ENCODE results near the gene MAPK14.
"Not testable (repeated sequence)": the region's sequence is repeated elsewhere in the genome, so short reads cannot be mapped to it uniquely, and the experiment has no call there.

- TF ChIP-seq, protein P1, sequence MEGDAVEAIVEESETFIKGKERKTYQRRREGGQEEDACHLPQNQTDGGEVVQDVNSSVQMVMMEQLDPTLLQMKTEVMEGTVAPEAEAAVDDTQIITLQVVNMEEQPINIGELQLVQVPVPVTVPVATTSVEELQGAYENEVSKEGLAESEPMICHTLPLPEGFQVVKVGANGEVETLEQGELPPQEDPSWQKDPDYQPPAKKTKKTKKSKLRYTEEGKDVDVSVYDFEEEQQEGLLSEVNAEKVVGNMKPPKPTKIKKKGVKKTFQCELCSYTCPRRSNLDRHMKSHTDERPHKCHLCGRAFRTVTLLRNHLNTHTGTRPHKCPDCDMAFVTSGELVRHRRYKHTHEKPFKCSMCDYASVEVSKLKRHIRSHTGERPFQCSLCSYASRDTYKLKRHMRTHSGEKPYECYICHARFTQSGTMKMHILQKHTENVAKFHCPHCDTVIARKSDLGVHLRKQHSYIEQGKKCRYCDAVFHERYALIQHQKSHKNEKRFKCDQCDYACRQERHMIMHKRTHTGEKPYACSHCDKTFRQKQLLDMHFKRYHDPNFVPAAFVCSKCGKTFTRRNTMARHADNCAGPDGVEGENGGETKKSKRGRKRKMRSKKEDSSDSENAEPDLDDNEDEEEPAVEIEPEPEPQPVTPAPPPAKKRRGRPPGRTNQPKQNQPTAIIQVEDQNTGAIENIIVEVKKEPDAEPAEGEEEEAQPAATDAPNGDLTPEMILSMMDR (IDR thresholded peaks at IDR 0.05; ENCODE audit: extremely low read depth in 1 of 2, insufficient read depth in 1 of 2, low read depth in 1 of 2, low read length in 2 of 2): not testable (repeated sequence)
- not testable (repeated sequence) for TF ChIP-seq POLR2AphosphoS5 (IDR thresholded peaks at IDR 0.05; ENCODE audit: insufficient read depth, low read depth, low read length)
Measured at GRCh38 chr6:36033144-36033543, 5.5 kb downstream of the MAPK14 start.
